Caco-2 (cell line): ENCODE data around the gene GSDME. TPM values are rescaled to one million over a fixed set of nuclear protein-coding genes. Genes with fewer than 3 reads are reported as not detected.

Source experiments
- BruUV-seq: library from RNA; stranded (reverse); fragments of 400-500 nt; replicated peaks from 2 replicates; lab custom pipeline; 2021; lab: Mats Ljungman, UMichigan
- CTCF ChIA-PET: fragments of 300-600 bp; sonication (Branson Sonifier 250); formaldehyde crosslinking; loops from one replicate; lab custom pipeline; 2022; ENCODE audit warnings: antibody characterized with exemption; lab: Charles Lee
- POLR2A ChIA-PET: fragments of 300-600 bp; sonication (Branson Sonifier 250); formaldehyde crosslinking; loops from one replicate; lab custom pipeline; 2022; ENCODE audit warnings: antibody characterized with exemption; lab: Charles Lee
- DNase-seq, 2 experiments: peaks; one replicate each; pipeline versions ENCODE4 v3.0.0 to v3.0.0-alpha.2; 2020 to 2022
- H3K27me3 ChIP-seq: replicated peaks from 2 replicates; pipeline ENCODE4 v1.6.0; 2011; ENCODE audit warnings: low read length; ENCODE audit not compliant: control insufficient read depth, insufficient read depth
- H3K36me3 ChIP-seq: 2 replicates; pipeline ENCODE4 v1.5.1; 2011; ENCODE audit warnings: low read length; ENCODE audit not compliant: control insufficient read depth, insufficient read depth
- H3K4me1 ChIP-seq: fragments of 250-450 bp; sonication (Bioruptor Pico); 2 replicates; pipeline ENCODE4 v1.5.1; 2020; ENCODE audit warnings: mild to moderate bottlenecking
- H3K4me3 ChIP-seq: 2 replicates; pipeline ENCODE4 v1.5.1; 2011; ENCODE audit warnings: low read depth, mild to moderate bottlenecking, control low read depth, low read length
- H3K9me3 ChIP-seq: fragments of 250-450 bp; sonication (Bioruptor Pico); 2 replicates; pipeline ENCODE4 v1.5.1; 2020; ENCODE audit warnings: mild to moderate bottlenecking, moderate library complexity
- H3K27ac Mint-ChIP-seq: one replicate; pipeline ENCODE4 v1.8.0; 2022; ENCODE audit warnings: mixed read lengths; ENCODE audit not compliant: unreplicated experiment
- H3K27me3 Mint-ChIP-seq: one replicate; pipeline ENCODE4 v1.8.0; 2022; ENCODE audit warnings: mixed read lengths; ENCODE audit not compliant: insufficient read depth, unreplicated experiment
- H3K36me3 Mint-ChIP-seq: one replicate; pipeline ENCODE4 v1.8.0; 2022; ENCODE audit warnings: mild to moderate bottlenecking, mixed read lengths; ENCODE audit not compliant: insufficient read depth, unreplicated experiment
- H3K4me1 Mint-ChIP-seq: one replicate; pipeline ENCODE4 v1.8.0; 2022; ENCODE audit warnings: low read depth, mixed read lengths; ENCODE audit not compliant: unreplicated experiment
- H3K4me3 Mint-ChIP-seq: one replicate; pipeline ENCODE4 v1.8.0; 2022; ENCODE audit warnings: mild to moderate bottlenecking, moderate library complexity, mixed read lengths; ENCODE audit not compliant: unreplicated experiment
- H3K9me3 Mint-ChIP-seq: one replicate; pipeline ENCODE4 v1.8.0; 2022; ENCODE audit warnings: mixed read lengths; ENCODE audit not compliant: unreplicated experiment
- CTCF ChIP-seq, 2 experiments: fragments of 200-600 bp in 1 of 2; IDR thresholded peaks; 1 replicate in 1 of 2; 2 replicates in 1 of 2; pipeline versions ENCODE4 v1.5.1 to v1.8.0; 2011 to 2022; ENCODE audit warnings: antibody characterized with exemption in 1 of 2, control low read depth in 1 of 2, inconsistent platforms in 1 of 2, low read depth in 1 of 2, low read length in 1 of 2, mild to moderate bottlenecking in 1 of 2, moderate library complexity in 1 of 2; ENCODE audit not compliant: insufficient read depth in 1 of 2, severe bottlenecking in 1 of 2, unreplicated experiment in 1 of 2
- intact Hi-C: fragments of 100-400 bp; cut with micrococcal nuclease; formaldehyde crosslinking; loops from one replicate; pipeline ENCODE4 v1.10.0; 2022; ENCODE audit not compliant: unreplicated experiment
- total RNA-seq: library from RNA; stranded (reverse); gene quantifications from 2 replicates; pipeline ENCODE4 v1.2.3, GENCODE V29; 2022

GSDME gene
- total RNA-seq, 1 experiment from 2014 or later, result 35.2 TPM

- CTCF ChIA-PET, result no interaction called here
- H3K4me1 Mint-ChIP-seq, result peaks cover 5% of the 10 kb centered on the region
- Histone ChIP-seq H3K27me3 (no peaks in the 10 kb centered on the region), H3K9me3 (no peaks in the 10 kb centered on the region), H3K36me3 (no peaks in the 10 kb centered on the region), H3K4me3 (no peak overlapping the region), H3K4me1 (no peaks in the 10 kb centered on the region)
- TF ChIP-seq CTCF (IDR thresholded peaks at IDR 0.05; ENCODE audit: insufficient read depth in 1 of 2, low read depth in 1 of 2, low read length in 1 of 2, severe bottlenecking in 1 of 2, unreplicated experiment in 1 of 2), result no peak
- BruUV-seq, result no TSS peak
- H3K27me3 Mint-ChIP-seq, result peaks cover 4% of the 10 kb centered on the region
- DNase-seq, result no peak
- H3K27ac Mint-ChIP-seq, result no peak overlapping the region
- no peaks in the 10 kb centered on the region for H3K36me3 Mint-ChIP-seq
- POLR2A ChIA-PET, result no interaction called here
- H3K4me3 Mint-ChIP-seq, result no peak overlapping the region
- peaks cover 10% of the 10 kb centered on the region for H3K9me3 Mint-ChIP-seq
- intact Hi-C loops, result no loop called here
These were observed 12.6 kb upstream of the GSDME start for GRCh38 chr7:24769851-24770250.

GRCh38 chr7:24769014-24769830 lies 12.0 kb upstream of the GSDME start:
- no peaks in the 10 kb centered on the region for H3K9me3 ChIP-seq
- H3K36me3 ChIP-seq, result no peaks in the 10 kb centered on the region
- Mint-ChIP-seq H3K9me3 (peaks cover 10% of the 10 kb centered on the region), H3K4me3 (no peak overlapping the region), H3K36me3 (no peaks in the 10 kb centered on the region), H3K4me1 (peaks cover 5% of the 10 kb centered on the region), H3K27ac (no peak overlapping the region), H3K27me3 (peaks cover 4% of the 10 kb centered on the region)
- BruUV-seq, result no TSS peak
- H3K4me3 ChIP-seq, result no peak overlapping the region
- H3K27me3 ChIP-seq, result no peaks in the 10 kb centered on the region
- CTCF ChIA-PET, result interaction anchor here (0.5 kb wide), 1 partner anchor 329 kb away, joined by 4 read pairs; no protein-coding TSS in a partner anchor
- POLR2A ChIA-PET, result no interaction called here
- TF ChIP-seq CTCF (IDR thresholded peaks at IDR 0.05; ENCODE audit: insufficient read depth in 1 of 2, low read depth in 1 of 2, low read length in 1 of 2, severe bottlenecking in 1 of 2, unreplicated experiment in 1 of 2), result no peak
- intact Hi-C loops, result no loop called here
- DNase-seq, result no peak
- no peaks in the 10 kb centered on the region for H3K4me1 ChIP-seq

- POLR2A ChIA-PET, result no interaction called here
These were observed 10.8 kb upstream of the GSDME start for GRCh38 chr7:24767878-24768569.

More at GRCh38 chr7:24767878-24768569, 10.8 kb upstream of the GSDME start:
- H3K27me3 ChIP-seq, result no peaks in the 10 kb centered on the region
- H3K9me3 ChIP-seq, result no peaks in the 10 kb centered on the region
- peaks cover 10% of the 10 kb centered on the region for H3K9me3 Mint-ChIP-seq
- H3K4me3 ChIP-seq, result no peak overlapping the region
- no peaks in the 10 kb centered on the region for H3K36me3 Mint-ChIP-seq
- H3K27ac Mint-ChIP-seq, result no peak overlapping the region
- peaks cover 5% of the 10 kb centered on the region for H3K4me1 Mint-ChIP-seq
- no peak overlapping the region for H3K4me3 Mint-ChIP-seq
- H3K4me1 ChIP-seq, result no peaks in the 10 kb centered on the region
- no TSS peak for BruUV-seq
- CTCF ChIA-PET, result interaction anchor here (0.6 kb wide), 1 partner anchor 383 kb away, joined by 3 read pairs; no protein-coding TSS in a partner anchor
- peaks cover 4% of the 10 kb centered on the region for H3K27me3 Mint-ChIP-seq
- TF ChIP-seq CTCF (IDR thresholded peaks at IDR 0.05; ENCODE audit: insufficient read depth in 1 of 2, low read depth in 1 of 2, low read length in 1 of 2, severe bottlenecking in 1 of 2, unreplicated experiment in 1 of 2), result peak; percentile 14 to 18
- no peaks in the 10 kb centered on the region for H3K36me3 ChIP-seq
- intact Hi-C loops, result no loop called here
- DNase-seq, result peak in 1 of 2 experiments; percentile 20
